Chondrocyte (in vitro differentiated cells): ENCODE measurements around the gene DGUOK. TPM values are rescaled to one million over a fixed set of nuclear protein-coding genes. Genes with fewer than 3 reads are reported as not detected.
A peak's percentile ranks its signal among the peaks of the same experiment; 100 is the strongest.

ENCODE experiments used
- DNase-seq: peaks from one replicate; pipeline ENCODE4 v3.0.0; 2021; ENCODE audit warnings: mixed read lengths, low spot score
- H3K27ac Mint-ChIP-seq: one replicate; pipeline ENCODE4 v1.8.0; 2021; ENCODE audit warnings: mild to moderate bottlenecking, moderate library complexity, mixed read lengths; ENCODE audit not compliant: unreplicated experiment
- H3K27me3 Mint-ChIP-seq: 2 replicates; pipeline ENCODE4 v1.8.0; 2021; ENCODE audit warnings: low read depth, mixed read lengths
- H3K36me3 Mint-ChIP-seq: 2 replicates; pipeline ENCODE4 v1.8.0; 2021; ENCODE audit warnings: low read depth, mixed read lengths
- H3K4me1 Mint-ChIP-seq: 2 replicates; pipeline ENCODE4 v1.8.0; 2021; ENCODE audit warnings: low read depth, mild to moderate bottlenecking, mixed read lengths
- H3K4me3 Mint-ChIP-seq: one replicate; pipeline ENCODE4 v1.8.0; 2021; ENCODE audit warnings: mild to moderate bottlenecking, moderate library complexity, mixed read lengths; ENCODE audit not compliant: unreplicated experiment
- H3K9me3 Mint-ChIP-seq: 2 replicates; pipeline ENCODE4 v1.8.0; 2021; ENCODE audit warnings: low read depth, mixed read lengths
- CTCF ChIP-seq: fragments of 200-600 bp; sonication (generic); IDR thresholded peaks from 2 replicates; pipeline ENCODE4 v1.5.0; 2021; ENCODE audit warnings: antibody characterized with exemption, mild to moderate bottlenecking, moderate library complexity
- total RNA-seq: library from RNA; stranded (reverse); gene quantifications from 3 replicates; pipeline ENCODE4 v1.2.1, GENCODE V29; 2021

The DGUOK gene
- total RNA-seq, 1 donor from 2014 or later = 60.8 TPM

- TF ChIP-seq CTCF = no peak
- peak overlapping the region; percentile 95 for H3K27ac Mint-ChIP-seq
These were observed 32.8 kb upstream of the DGUOK start for GRCh38 chr2:73893764-73894474.

GRCh38 chr2:73894475-73894850 lies 32.2 kb upstream of the DGUOK start:
- no peak for TF ChIP-seq CTCF
- no peaks in the 10 kb centered on the region for H3K9me3 Mint-ChIP-seq
- H3K36me3 Mint-ChIP-seq = peaks cover 18% of the 10 kb centered on the region
- H3K4me3 Mint-ChIP-seq = peak overlapping the region; percentile 93
- no peaks in the 10 kb centered on the region for H3K27me3 Mint-ChIP-seq
- no peak for DNase-seq
- peak overlapping the region; percentile 95 for H3K27ac Mint-ChIP-seq
- H3K4me1 Mint-ChIP-seq = peaks cover 80% of the 10 kb centered on the region

More at GRCh38 chr2:73893764-73894474, 32.8 kb upstream of the DGUOK start:
- Mint-ChIP-seq H3K9me3 (no peaks in the 10 kb centered on the region), H3K4me1 (peaks cover 77% of the 10 kb centered on the region), H3K4me3 (peak overlapping the region; percentile 93), H3K27me3 (no peaks in the 10 kb centered on the region), H3K36me3 (peaks cover 18% of the 10 kb centered on the region)
- no peak for DNase-seq

GRCh38 chr2:73894877-73895276 lies 31.8 kb upstream of the DGUOK start:
- Mint-ChIP-seq H3K9me3 (no peaks in the 10 kb centered on the region), H3K4me1 (peaks cover 84% of the 10 kb centered on the region), H3K27ac (peak overlapping the region; percentile 95), H3K27me3 (no peaks in the 10 kb centered on the region), H3K4me3 (peak overlapping the region; percentile 93), H3K36me3 (peaks cover 18% of the 10 kb centered on the region)
- DNase-seq = no peak
- no peak for TF ChIP-seq CTCF

GRCh38 chr2:73895473-73895872 lies 31.2 kb upstream of the DGUOK start:
- no peak for DNase-seq
- Mint-ChIP-seq H3K4me1 (peaks cover 88% of the 10 kb centered on the region), H3K36me3 (peaks cover 19% of the 10 kb centered on the region), H3K27ac (peak overlapping the region; percentile 95), H3K27me3 (no peaks in the 10 kb centered on the region), H3K9me3 (no peaks in the 10 kb centered on the region), H3K4me3 (peak overlapping the region; percentile 93)
- TF ChIP-seq CTCF = no peak

- Mint-ChIP-seq H3K4me1 (peaks cover 91% of the 10 kb centered on the region), H3K36me3 (peaks cover 26% of the 10 kb centered on the region), H3K27me3 (no peaks in the 10 kb centered on the region), H3K9me3 (no peaks in the 10 kb centered on the region), H3K27ac (peak overlapping the region; percentile 95), H3K4me3 (peak overlapping the region; percentile 93)
- no peak for DNase-seq
- TF ChIP-seq CTCF = peak; percentile 16
These were observed 30.1 kb upstream of the DGUOK start for GRCh38 chr2:73896362-73897239.
